GM19397 (cell line): ENCODE measurements around the gene HNF1B.
"Not testable (repeated sequence)": the region's sequence is repeated elsewhere in the genome, so short reads cannot be mapped to it uniquely, and the experiment has no call there.

Experiments
- ATAC-seq: cut with Tn5 transposase; IDR thresholded peaks from one replicate; pipeline ENCODE4 v1.9.1; 2021; ENCODE audit warnings: mild to moderate bottlenecking, moderate library complexity; ENCODE audit not compliant: unreplicated experiment

HNF1B gene, protein sequence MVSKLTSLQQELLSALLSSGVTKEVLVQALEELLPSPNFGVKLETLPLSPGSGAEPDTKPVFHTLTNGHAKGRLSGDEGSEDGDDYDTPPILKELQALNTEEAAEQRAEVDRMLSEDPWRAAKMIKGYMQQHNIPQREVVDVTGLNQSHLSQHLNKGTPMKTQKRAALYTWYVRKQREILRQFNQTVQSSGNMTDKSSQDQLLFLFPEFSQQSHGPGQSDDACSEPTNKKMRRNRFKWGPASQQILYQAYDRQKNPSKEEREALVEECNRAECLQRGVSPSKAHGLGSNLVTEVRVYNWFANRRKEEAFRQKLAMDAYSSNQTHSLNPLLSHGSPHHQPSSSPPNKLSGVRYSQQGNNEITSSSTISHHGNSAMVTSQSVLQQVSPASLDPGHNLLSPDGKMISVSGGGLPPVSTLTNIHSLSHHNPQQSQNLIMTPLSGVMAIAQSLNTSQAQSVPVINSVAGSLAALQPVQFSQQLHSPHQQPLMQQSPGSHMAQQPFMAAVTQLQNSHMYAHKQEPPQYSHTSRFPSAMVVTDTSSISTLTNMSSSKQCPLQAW

DNA sequence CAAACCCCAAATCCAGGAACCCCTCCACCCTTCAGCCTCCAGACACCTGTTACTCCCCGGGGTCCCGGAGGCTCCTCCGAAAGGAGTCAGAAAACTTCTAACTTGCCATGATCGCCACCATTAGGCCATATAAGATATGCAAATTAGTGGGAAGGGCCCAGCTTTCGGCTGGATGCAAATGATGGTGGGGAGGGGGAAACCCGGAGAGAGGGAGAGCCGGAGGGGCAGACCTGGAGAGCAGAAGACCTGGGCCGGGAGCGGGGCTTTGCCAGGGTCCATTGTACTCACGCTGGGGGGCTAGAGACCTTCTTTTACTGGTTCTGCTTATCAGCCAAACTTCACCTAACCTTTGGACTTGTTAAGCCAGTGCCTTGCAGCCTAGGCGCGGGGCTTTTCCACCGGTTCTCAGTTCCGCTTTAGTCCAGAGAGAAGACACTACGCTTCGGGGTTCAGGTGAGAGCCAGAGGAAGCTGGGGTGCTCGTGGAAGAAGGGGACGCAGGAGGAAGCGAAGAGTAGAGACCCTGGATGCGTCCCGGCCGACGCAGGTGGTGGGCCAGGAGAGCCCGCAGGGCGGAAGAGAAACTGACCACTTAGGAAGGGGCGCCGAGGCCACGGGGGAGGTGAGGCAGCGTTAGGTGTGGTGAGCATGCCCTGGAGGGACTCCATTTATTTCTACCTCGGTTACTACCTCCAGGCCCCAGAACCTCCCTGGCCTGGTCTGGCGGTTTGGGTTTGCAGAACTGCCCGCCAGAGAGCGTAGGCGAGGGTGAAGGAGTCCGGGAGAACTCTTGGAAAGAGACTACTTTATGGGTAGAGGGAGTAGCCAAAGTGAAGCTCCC, at the start of gene HNF1B:
Gene HNF1B, minus strand, starts transcription at position 99 of the 840 bp plus-strand sequence. CDS start 175 bp downstream, outside the sequence.
- no peak for ATAC-seq

DNA sequence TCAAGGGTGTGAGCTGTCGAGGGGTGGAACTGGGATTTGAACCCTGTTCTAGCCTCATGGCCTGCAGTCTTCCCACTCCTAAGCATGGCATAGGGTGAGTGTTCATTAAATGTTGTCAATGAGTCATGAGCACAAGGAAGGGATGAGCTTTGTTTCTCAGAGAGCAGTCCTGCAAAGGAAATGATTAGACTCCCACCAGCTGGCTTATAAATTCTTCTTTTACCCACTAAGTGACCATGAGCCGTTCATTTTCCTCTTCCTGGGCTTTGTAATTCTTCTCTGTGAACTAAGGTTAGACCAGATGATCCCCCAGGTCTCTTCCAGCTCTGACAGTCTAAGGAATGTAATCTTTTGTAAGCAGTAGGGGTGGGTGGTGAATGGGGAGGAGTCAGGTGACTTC, 47.9 kb upstream of the HNF1B start:
- ATAC-seq: no peak

DNA sequence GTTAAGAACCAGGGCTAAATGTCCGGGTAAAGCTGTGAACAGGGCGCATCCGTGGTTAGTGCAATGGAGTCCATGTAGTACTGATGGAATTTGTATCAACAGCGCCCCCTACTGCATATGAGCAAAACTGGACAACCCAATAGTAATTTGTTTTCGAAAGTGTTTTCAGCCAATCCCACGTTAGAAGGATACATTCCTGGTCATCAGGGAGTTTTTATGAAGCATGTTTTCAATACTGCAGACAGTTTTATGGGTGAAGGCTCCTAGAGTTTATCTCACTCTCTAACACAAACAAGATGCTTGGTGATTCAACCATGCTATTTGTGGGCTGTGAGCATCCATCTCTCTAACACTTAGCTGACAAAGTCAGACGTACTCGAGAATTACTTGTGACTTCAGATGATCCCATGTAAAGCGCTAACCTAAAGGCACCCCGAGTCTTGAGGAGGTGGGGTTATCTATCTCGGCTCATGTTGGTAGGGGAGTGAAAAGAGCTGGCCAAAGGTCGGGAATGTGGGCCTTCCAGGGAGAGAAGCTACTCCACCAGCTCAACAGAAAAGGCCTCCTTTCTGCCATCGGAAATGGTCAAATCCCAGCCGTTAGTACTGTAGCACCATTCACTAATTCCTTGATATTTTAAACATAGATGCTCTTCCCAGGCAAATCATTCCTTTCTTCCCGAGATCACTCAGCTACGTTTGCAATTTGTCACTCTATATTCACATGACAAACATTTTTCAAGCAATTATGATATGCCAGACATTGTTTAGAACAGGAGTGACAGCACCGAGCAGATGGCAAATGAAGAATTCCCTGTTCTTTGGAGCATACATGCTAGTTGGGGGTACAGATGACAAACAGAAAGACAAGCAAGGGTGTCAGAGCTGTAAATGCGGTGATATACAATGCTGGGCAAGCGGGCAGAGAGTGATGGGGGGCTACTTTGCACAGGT, 46.9 kb upstream of the HNF1B start:
- ATAC-seq: no peak

DNA sequence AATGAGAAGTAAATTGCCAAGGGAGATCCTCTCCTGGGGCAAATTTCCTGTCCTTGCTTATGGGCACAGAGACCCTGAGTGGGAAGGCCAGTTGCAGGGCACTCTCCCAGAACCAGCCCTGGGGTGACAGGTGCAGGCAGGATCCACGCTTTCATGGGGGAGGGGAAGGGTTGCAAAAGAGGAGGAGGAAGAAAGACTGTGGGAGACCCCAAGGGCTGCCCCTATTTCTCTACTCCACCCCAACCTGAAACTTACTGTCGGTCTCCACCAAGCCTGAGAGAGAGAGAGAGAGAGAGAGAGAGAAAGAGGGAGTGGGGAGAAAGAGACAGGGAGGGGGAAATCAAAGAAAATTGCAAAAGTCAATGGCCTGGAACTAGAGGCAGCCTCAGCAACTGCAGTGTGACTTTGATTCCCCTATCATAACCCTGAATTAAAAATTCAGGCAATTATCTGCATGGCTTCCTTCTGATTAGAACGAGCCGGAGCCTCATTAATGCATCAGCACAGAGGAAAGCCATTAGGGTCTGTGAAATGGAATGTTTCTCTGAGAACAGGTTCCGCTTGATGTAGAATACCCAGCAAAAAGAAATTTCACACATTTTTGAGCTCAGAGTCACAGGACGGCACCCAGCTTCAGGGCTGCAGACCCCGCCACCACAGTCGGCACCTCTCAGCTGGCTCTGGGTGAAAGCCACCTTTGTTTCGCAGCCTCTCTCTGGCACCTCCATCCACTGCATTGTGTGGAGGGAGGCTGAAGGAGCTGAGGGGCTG, 45.1 kb upstream of the HNF1B start:
- ATAC-seq: no peak

DNA sequence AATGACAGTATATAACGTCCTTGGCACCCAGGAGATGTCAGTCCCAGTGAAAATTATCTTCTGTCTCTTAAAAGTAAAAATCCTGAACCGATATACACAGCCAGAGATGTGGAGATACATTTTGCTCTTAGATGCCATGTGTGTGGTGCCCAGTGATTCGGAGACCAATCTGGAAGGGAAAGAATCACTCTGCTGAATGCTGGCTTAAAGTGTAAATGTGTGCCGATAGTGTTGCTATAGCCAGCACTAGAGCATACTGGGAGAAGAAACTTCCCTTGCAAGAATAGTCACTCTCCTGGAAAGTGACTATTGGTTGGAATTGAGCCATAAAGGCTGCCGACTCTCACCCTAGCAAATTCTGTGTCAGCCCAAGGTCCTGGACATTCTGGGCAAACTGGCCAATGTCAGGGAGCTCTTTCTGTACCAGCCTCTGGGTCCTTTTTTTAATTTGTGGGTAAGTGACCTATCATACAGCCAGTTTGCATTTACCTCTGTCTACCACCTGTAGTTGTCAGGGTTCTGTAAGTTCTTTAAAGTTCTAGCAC, 44.2 kb upstream of the HNF1B start:
- ATAC-seq: no peak

DNA sequence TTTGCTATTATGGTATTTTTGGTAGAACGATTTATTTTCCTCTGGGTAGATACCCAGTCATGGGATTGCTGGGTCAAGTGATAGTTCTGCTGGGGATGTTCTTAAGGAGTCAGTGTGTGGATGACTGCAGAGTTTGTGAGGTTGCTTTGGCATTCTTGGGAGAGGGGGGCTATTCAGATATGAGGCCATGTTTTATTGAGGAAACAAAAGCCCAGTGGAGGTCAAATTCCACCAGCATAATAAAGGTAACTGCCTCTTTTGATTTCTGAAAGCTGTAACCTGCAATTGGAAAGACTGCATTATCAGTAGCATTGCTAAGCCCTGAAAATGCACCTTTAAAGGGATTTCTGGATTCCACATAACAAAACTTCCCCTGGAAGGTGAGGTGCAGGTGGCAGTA, 43.7 kb upstream of the HNF1B start:
- no peak for ATAC-seq

DNA sequence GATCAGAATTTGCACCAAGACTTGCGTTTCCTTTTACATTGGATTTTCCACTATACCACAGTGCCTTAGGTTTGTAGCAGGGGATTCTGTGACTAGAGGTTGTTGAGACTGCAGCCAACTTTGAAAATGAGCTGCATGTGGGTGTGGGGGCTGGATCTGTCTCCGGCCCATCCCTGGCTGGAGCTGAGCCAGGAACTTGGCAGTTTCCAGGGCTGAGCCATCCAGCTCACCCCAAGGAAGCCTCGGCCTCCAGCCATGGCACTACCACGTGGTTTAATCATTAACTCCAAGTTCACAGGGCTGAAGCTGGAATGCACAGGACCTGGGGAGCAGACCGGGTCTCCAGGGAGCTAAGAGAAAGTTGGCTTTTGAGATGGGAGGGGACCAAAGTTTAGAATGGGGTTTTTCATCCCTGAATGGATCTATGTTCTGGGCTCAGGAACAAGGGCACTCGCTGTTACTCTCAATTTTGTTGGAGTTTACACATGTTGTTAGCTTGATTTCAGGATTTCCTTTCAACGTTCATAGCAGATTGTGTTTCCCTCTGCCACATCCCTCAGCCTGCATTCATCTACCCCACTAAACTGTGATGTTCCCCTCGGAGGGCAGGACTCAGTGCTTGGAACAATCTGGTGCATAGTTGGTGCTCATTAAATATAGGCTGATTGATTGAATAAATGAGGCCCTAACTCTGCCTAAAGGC, 42.3 kb upstream of the HNF1B start:
- ATAC-seq: no peak

DNA sequence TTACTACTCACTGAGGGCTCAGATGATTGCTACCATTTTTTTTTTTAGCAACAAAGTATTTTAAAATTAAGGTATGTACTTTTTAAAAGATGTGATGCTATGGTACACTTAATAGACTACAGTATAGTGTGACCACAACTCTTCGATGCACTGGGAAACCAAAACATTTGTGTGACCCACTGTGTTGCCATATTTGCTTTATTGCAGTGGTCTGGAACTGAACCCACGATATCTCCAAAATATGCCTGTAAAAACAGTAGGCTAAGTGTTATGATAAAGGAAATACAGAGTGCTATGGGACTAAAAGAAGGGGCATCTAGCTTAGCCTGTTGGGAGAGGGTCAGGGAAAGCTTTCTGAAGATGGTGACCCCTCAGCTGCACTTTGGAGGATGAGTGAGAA, 41.6 kb upstream of the HNF1B start:
- no peak for ATAC-seq

DNA sequence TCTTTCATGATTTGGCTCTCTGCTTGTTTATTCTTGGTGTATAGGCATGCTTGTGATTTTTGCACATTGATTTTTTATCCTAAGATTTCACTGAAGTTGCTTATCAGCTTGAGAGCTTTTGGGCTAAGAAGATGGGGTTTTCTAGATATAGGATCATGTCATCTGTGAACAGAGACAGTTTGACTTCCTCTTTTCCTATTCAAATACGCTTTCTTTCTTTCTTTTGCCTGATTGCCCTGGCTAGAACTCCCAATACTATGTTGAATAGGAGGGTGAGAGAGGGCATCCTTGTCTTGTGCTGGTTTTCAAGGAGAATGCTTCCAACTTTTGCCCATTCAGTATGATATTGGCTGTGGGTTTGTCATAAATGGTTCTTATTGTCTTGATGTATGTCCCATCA, 37.6 kb upstream of the HNF1B start:
- not testable (repeated sequence) for ATAC-seq

DNA sequence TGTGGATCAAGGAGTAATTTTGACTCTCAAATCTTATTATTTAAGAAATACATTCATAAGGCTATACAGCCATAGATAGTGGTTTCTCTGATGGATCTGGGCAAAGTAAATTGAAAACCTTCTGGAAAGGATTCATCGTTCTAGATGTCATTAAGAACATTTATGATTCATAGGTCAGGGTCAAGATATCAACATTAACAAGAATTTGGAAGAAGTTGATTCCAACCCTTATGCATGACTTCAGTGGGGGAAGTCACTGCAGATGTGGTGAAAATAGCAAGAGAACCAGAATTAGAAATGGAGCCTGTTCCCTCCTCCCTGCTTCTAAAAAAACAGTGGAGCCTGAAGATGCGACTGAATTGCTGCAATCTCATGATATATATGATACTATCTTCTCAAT, 36.6 kb upstream of the HNF1B start:
- ATAC-seq: no peak

DNA sequence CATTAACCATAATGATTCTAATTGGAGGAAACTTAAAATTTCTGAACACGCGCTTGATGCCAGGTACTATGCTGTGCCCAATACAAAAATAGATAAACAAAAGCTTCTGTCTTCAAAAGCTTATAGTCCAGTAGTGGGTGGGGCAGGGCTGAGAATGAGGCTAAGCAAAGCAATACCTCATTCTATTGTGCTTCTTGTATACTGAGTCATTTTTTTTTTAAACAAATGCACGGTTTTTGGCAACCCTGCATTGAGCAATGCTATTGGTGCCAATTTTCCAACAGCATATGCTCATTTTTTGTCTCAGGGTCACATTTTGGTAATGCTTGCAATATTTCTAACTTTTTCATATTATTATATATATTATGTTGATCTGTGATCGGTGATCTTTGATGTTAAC, 34.7 kb upstream of the HNF1B start:
- ATAC-seq: no peak

DNA sequence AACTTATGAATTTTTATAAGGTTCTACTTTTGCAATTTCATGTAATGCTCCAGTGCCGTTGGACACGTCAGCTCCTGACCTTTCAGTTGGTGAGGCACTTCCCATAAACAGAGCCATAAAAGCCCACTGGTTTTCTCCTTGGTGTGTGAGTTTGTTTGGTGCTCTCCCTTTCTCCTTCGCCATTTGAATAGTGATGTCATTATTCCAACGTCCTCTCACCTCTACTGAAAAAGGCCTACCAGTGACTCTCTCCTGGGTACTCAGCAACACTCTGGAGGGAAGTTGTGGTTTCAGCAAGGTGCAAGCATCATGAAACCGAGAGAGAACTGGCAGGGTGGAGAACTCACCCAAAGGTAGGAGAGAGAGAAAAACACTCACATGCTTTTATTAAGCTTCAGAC, 29.6 kb upstream of the HNF1B start:
- peak; percentile 78 for ATAC-seq

DNA sequence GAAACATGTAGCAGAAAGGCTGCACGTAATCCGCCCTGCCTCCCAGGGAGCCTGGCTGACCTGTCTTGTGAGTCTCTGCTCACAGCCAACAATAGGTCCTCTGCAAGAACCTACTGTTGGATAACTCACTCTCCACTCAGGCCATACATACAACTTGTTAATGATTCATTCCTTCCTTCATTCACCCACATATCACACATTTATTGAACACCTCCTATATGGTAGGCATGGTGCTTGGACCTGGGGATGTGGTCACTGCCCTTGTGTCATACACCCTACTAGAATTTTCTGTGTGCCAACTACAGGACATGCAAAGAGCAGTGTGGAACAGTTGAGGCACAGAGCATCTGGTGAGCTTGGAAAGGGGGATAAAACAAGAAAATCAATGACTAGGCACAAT, 28.1 kb upstream of the HNF1B start:
- ATAC-seq: no peak

DNA sequence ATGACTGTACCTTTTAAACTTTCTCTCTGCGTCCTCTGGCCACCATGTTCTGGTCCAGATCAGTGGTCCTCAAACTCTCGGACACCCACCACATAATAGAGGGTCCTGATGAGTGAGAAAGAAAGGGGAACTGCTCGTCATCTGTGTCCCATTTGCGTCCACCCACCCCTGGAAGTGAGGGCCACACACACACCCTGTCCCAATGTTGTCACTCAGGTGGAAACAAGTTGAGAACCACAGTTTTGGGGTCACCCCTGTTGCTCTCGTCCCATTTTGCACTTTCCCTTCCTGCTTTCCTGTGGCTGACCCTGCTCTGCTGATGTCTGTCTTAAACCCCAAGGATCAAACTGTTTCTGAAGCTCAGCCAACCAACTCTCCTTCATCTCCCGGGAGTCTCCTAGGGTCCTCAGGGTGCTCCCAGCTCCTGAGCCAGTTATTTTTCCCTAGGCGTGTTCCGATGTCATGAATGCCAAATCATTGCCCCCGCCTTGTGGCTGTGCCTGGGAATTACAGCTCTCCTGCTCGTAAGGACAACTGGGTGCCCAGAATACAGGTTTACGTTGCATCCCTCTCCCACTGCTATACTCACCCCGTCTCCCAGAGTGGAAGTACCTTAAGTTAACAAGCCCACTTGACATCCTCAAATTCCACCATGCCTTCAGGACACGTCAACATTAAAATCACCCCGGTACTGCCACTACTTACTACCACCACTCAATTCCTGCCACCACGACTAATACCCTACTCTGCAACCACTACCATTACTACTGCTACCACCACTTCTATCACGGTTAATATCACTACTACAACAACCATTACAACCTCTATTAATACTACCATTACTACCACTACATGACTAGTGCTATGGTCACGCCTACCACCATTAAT, 26.0 kb upstream of the HNF1B start:
- ATAC-seq: no peak

DNA sequence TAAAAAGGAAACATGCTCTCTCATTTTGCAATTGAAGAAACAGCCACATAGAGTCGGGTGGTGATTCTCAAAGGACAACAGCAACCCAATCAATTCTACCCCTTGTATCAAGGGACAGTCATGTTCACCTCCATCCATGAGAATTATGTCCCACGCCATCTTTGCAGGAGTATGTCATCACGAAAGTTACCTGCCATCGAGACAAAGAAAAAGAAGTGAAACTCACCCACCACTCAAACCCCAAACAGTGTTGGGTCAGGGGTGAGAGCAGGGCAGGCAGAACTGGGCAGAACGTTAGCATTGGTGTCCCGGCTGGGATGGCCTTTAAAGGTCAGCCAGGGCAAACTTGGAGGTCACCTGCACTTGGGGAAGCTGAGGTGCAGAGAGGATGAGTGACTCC, 24.2 kb upstream of the HNF1B start:
- no peak for ATAC-seq

DNA sequence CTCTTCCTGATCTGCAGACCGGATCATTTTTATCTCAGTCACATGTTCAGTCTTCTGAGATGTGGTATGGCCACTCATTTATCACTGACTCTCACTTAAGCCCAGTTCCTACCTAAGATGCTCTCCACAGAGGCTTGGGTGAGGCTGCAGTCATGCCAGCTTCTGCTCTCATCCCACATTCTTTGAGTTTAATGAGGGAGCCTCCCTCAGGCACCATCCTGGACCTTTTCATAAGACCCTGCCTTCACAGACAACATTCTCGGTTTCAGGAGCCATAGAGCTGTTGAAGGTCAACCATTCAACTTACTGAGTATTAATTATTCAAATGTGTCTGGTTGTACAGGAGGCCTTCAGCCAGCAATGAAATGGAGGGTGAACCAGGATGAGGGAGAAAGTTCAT, 23.6 kb upstream of the HNF1B start:
- no peak for ATAC-seq

DNA sequence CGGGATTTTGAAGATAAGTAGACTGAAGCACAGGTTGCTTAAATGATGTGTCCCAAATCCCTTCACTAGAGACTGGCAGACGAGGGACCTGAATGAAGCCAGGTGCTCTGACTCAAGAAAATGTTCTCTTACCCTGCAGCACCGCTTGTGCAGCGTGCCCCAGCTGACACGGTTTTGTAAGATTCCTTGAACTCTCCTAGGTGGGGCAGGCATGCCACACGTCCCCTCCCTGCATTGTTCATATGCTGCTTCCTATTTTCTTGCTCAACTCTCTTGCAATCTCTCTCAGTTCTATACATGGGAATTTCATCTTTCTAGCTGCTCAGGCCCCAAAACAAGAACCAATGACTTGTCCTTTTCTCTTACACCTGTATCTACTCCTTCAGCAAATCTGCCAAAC, 22.1 kb upstream of the HNF1B start:
- ATAC-seq: no peak

DNA sequence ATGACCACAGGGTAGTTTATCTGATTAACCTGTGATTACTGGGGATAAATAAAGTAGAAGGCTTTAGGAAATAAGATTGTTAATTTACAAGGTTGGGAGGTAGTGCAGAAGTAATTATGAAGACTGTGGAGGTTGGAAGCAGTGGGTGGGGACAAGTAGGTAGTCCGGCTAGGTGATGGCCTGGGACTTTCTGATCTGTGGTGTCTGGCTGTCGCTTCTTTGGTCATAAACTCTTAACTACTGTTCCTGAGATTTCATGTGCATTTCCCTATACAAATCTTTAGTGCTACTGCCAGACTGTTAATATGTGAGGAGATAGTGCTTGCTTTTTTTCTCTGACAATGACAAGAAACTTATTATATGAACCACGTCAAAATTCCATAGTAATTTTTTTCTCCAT, 19.5 kb upstream of the HNF1B start:
- no peak for ATAC-seq
